ENCODE measurements around the gene AKT2.

DNA sequence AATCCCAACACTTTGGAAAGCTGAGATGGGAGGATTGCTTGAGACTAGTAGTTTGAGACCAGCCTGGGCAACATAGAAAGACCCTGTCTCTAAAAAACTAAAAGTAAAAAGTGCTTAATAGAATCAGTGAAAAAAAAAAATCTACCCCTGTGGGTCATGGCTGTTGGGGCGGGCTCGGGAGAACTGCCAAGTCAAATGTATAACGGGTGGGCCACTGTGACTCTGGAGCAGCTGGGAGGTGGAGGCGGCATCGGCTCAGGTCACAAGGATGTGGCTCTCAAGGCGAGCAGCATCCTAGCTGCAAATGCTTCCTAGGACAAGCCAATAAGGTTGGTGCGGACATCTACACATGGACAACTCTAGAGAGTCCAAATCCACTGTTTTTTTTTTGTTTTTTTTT is 32.2 kb upstream of the AKT2 start:
- no peak for TF ChIP-seq POLR2A (IDR thresholded peaks at IDR 0.05)
- TF ChIP-seq, protein P1, sequence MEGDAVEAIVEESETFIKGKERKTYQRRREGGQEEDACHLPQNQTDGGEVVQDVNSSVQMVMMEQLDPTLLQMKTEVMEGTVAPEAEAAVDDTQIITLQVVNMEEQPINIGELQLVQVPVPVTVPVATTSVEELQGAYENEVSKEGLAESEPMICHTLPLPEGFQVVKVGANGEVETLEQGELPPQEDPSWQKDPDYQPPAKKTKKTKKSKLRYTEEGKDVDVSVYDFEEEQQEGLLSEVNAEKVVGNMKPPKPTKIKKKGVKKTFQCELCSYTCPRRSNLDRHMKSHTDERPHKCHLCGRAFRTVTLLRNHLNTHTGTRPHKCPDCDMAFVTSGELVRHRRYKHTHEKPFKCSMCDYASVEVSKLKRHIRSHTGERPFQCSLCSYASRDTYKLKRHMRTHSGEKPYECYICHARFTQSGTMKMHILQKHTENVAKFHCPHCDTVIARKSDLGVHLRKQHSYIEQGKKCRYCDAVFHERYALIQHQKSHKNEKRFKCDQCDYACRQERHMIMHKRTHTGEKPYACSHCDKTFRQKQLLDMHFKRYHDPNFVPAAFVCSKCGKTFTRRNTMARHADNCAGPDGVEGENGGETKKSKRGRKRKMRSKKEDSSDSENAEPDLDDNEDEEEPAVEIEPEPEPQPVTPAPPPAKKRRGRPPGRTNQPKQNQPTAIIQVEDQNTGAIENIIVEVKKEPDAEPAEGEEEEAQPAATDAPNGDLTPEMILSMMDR (IDR thresholded peaks at IDR 0.05), result no peak

Data from vagina (tissue), 2 donors.